ENCODE data around the gene FILIP1L.
"Not testable (repeated sequence)": the region's sequence is repeated elsewhere in the genome, so short reads cannot be mapped to it uniquely, and the experiment has no call there.

Gene FILIP1L

GRCh38 chr3:100053951-100054620 is 60.2 kb downstream of the FILIP1L start:
- no peaks in the 10 kb centered on the region for H4K20me1 ChIP-seq (ENCODE audit: insufficient read depth, low read length, poor library complexity, severe bottlenecking)
- no peak overlapping the region for H3K9ac ChIP-seq (ENCODE audit: low read depth, low read length, poor library complexity, severe bottlenecking)
- no peaks in the 10 kb centered on the region for H3K9me3 ChIP-seq (ENCODE audit: insufficient read depth, low read depth, low read length)
- TF ChIP-seq CTCF (conservative IDR thresholded peaks at IDR 0.05; ENCODE audit: low read length) (no peak), EZH2phosphoT487 (IDR thresholded peaks at IDR 0.05; ENCODE audit: borderline replicate concordance) (no peak)
- H3K36me3 ChIP-seq (ENCODE audit: insufficient read depth, low read length) = no peaks in the 10 kb centered on the region
- no peaks in the 10 kb centered on the region for H3K4me1 ChIP-seq (ENCODE audit: insufficient read depth, low read length, poor library complexity, severe bottlenecking)
- H3K79me2 ChIP-seq (ENCODE audit: insufficient read depth, low read length) = no peaks in the 10 kb centered on the region
- H2AFZ ChIP-seq (ENCODE audit: low read length) = no peak overlapping the region
- no peaks in the 10 kb centered on the region for H3K9me2 ChIP-seq (replicated peaks; ENCODE audit: low read depth, low read length)
- H3K27me3 ChIP-seq (ENCODE audit: insufficient read depth, low read length, poor library complexity, severe bottlenecking) = no peaks in the 10 kb centered on the region
- H3K4me3 ChIP-seq (ENCODE audit: low read length, poor library complexity, severe bottlenecking) = no peak overlapping the region
- H3F3A ChIP-seq (ENCODE audit: low read depth) = no peaks in the 10 kb centered on the region
- no peak overlapping the region for H3K4me2 ChIP-seq (ENCODE audit: low read depth, low read length, poor library complexity, severe bottlenecking)

GRCh38 chr3:100051513-100051912 is 62.8 kb downstream of the FILIP1L start:
- H3K4me1 ChIP-seq (ENCODE audit: insufficient read depth, low read length, poor library complexity, severe bottlenecking) = peaks cover 12% of the 10 kb centered on the region
- H3K9me2 ChIP-seq (replicated peaks; ENCODE audit: low read depth, low read length) = not testable (repeated sequence)

GRCh38 chr3:100048248-100048647 is 66.1 kb downstream of the FILIP1L start:
- Histone ChIP-seq H3K9ac (ENCODE audit: low read depth, low read length, poor library complexity, severe bottlenecking) (no peak overlapping the region), H3K9me3 (ENCODE audit: insufficient read depth, low read depth, low read length) (no peaks in the 10 kb centered on the region), H3F3A (ENCODE audit: low read depth) (no peaks in the 10 kb centered on the region), H4K20me1 (ENCODE audit: insufficient read depth, low read length, poor library complexity, severe bottlenecking) (no peaks in the 10 kb centered on the region), H3K4me3 (ENCODE audit: low read length, poor library complexity, severe bottlenecking) (no peak overlapping the region), H3K9me2 (replicated peaks; ENCODE audit: low read depth, low read length) (no peaks in the 10 kb centered on the region), H3K4me2 (ENCODE audit: low read depth, low read length, poor library complexity, severe bottlenecking) (peak overlapping the region; percentile 38), H2AFZ (ENCODE audit: low read length) (no peak overlapping the region), H3K79me2 (ENCODE audit: insufficient read depth, low read length) (no peaks in the 10 kb centered on the region), H3K27me3 (ENCODE audit: insufficient read depth, low read length, poor library complexity, severe bottlenecking) (no peaks in the 10 kb centered on the region), H3K4me1 (ENCODE audit: insufficient read depth, low read length, poor library complexity, severe bottlenecking) (peaks cover 12% of the 10 kb centered on the region), H3K36me3 (ENCODE audit: insufficient read depth, low read length) (no peaks in the 10 kb centered on the region)
- TF ChIP-seq CTCF (conservative IDR thresholded peaks at IDR 0.05; ENCODE audit: low read length) (no peak), EZH2phosphoT487 (IDR thresholded peaks at IDR 0.05; ENCODE audit: borderline replicate concordance) (no peak)

More at GRCh38 chr3:100051513-100051912, 62.8 kb downstream of the FILIP1L start:
- not testable (repeated sequence) for H2AFZ ChIP-seq (ENCODE audit: low read length); H3K4me2 ChIP-seq (ENCODE audit: low read depth, low read length, poor library complexity, severe bottlenecking); H3K9ac ChIP-seq (ENCODE audit: low read depth, low read length, poor library complexity, severe bottlenecking); H3K36me3 ChIP-seq (ENCODE audit: insufficient read depth, low read length); H3K4me3 ChIP-seq (ENCODE audit: low read length, poor library complexity, severe bottlenecking); H3F3A ChIP-seq (ENCODE audit: low read depth); H3K9me3 ChIP-seq (ENCODE audit: insufficient read depth, low read depth, low read length); H3K27me3 ChIP-seq (ENCODE audit: insufficient read depth, low read length, poor library complexity, severe bottlenecking); H3K79me2 ChIP-seq (ENCODE audit: insufficient read depth, low read length); H4K20me1 ChIP-seq (ENCODE audit: insufficient read depth, low read length, poor library complexity, severe bottlenecking)

Measured in Loucy (cell line).